GM12875 (cell line): ENCODE measurements around the gene PARP14.

Experiments used
- H3K4me3 ChIP-seq: one replicate; pipeline ENCODE4 v1.5.1; 2011; ENCODE audit warnings: low read depth, low read length, control low read depth
- CTCF ChIP-seq: IDR thresholded peaks from 2 replicates; pipeline ENCODE4 v1.5.1; 2011; ENCODE audit warnings: low read depth, mild to moderate bottlenecking, control low read depth, inconsistent platforms, low read length, moderate library complexity, borderline replicate concordance; ENCODE audit not compliant: insufficient read depth

PARP14 gene

GRCh38 chr3:122689587-122689986 is 8.9 kb downstream of the PARP14 start:
- H3K4me3 ChIP-seq, result no peak overlapping the region
- TF ChIP-seq CTCF, result no peak

DNA sequence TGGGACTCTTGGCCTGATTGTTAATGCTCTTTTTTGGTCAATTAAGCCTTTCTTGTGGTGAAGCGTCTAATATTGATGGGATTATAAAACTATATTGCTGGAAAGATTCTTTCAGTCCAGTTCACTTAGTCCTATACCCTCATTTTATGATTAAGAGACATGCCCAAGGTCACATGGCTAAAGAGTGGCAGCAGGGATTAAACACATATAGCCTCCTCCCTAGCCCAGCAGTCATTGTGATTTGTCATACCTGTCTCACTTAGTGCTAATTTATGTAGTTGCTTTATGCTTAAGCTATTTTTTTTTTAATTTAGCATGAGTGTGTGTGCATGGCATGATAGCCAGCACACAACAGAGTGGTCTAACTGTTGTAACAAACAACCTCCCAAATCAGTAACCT is 9.5 kb downstream of the PARP14 start:
- TF ChIP-seq CTCF, result no peak
- no peak overlapping the region for H3K4me3 ChIP-seq

GRCh38 chr3:122691195-122691594 is 10.6 kb downstream of the PARP14 start:
- TF ChIP-seq CTCF, result no peak
- H3K4me3 ChIP-seq, result no peak overlapping the region

- no peak for TF ChIP-seq CTCF
- H3K4me3 ChIP-seq, result no peak overlapping the region
These were observed 12.0 kb downstream of the PARP14 start for GRCh38 chr3:122692674-122693073.

- H3K4me3 ChIP-seq, result no peak overlapping the region
- TF ChIP-seq CTCF, result no peak
These were observed 14.3 kb downstream of the PARP14 start for GRCh38 chr3:122694966-122695365.

DNA sequence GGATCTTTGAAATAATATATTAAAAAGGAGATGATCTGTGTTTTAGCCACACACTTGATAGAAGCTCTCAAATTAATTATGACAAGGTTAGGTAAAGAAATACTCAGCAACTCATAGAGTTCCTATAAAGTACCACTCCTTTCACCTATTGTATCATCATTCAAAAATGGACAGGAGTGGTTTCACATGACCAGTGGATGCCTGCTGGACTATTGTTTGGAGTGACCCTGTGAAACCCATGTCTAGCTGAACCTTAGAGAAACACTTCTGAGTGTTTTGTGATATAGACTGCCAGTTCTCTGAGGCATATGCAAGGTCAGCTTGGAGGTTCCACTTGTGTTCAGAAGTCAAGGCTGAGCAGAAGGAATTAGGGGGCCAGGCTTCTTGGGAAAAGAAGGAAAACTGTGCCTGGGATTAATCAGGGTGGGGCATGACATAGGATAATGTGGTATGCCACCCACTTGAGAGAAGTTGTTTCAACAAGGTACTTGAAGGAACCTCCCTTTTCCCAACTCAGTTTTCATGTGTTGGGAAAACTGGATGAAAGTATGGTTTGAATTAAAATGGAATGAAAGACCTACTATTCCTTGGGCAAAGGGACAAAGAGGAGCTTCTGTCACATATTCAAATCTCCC is 15.4 kb downstream of the PARP14 start:
- TF ChIP-seq CTCF, result no peak
- H3K4me3 ChIP-seq, result no peak overlapping the region

DNA sequence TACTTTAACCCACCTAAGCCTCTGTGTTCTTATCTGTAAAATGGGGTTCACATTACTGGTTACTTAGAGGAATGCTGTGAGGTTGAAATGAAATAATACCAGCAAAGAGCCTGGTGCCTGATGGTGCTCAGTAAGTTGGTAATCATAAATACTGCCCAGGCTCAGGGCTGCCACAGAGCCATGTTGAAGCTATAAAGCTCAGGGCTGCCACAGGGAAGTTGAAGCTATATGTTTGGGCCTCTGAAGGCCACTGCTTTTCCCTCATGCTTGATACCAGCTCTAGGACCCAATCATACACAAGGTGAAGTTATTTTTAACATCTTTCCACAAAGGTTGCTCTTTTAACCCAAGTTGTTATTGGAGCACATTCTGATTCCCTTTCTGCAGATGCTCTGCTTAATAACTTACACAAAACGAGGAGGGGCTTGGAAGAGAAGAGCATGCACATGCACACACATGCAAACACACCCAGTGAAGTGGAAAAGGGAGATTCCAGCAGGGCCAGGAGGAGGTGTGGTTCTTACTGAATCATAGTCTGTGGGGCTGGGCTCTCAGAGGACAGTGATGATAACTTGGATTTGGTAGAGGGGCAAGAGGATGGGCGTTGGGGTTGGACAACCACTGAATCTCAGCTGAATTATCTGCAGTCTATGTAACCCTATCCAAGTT is 17.4 kb downstream of the PARP14 start:
- no peak overlapping the region for H3K4me3 ChIP-seq
- no peak for TF ChIP-seq CTCF
